Measurements from ENCODE around the gene TUBGCP6.
A peak's percentile ranks its signal among the peaks of the same experiment; 100 is the strongest.

TUBGCP6 gene

GRCh38 chr22:50185375-50186087 is 59.3 kb downstream of the TUBGCP6 start, which contains the start of gene TRABD:
TRABD (plus strand) TSS chr22:50185913; CDS start chr22:50193061, 7,148 bp downstream.
- peak within 1 kb of the TSS; percentile 96 for H3K18ac ChIP-seq (ENCODE audit: low read length)
- H3K79me2 ChIP-seq (ENCODE audit: control insufficient read depth, insufficient read depth, low read length, poor library complexity): peaks cover 14% of the 10 kb centered on the region
- H4K91ac ChIP-seq (ENCODE audit: low read depth, low read length): peak within 1 kb of the TSS; percentile 90
- H2BK120ac ChIP-seq (ENCODE audit: insufficient read depth, low read length, poor library complexity): peak within 1 kb of the TSS; percentile 66
- peak within 1 kb of the TSS; percentile 86 for H4K8ac ChIP-seq (ENCODE audit: low read depth, low read length)
- peak; percentile 84 to 89 for DNase-seq
- peak within 1 kb of the TSS; percentile 56 for H4K12ac ChIP-seq (ENCODE audit: low read depth, low read length)
- H3K14ac ChIP-seq (ENCODE audit: low read length): peak within 1 kb of the TSS; percentile 89
- peak within 1 kb of the TSS; percentile 87 for H2AFZ ChIP-seq (ENCODE audit: insufficient read depth, low read length, poor library complexity)
- H3K4me1 ChIP-seq (ENCODE audit: control insufficient read depth in 1 of 2, insufficient read depth in 2 of 2, low read length in 2 of 2): peaks cover 35 to 38% of the 10 kb centered on the region in 2 experiments
- H2BK12ac ChIP-seq (ENCODE audit: low read length): peak within 1 kb of the TSS; percentile 12
- no peaks in the 10 kb centered on the region for H3K9me3 ChIP-seq (ENCODE audit: insufficient read depth, low read depth, low read length)
- peak within 1 kb of the TSS; percentile 88 for H3K4ac ChIP-seq (ENCODE audit: low read depth, low read length)
- no peak within 1 kb of the TSS for H3K23ac ChIP-seq (ENCODE audit: low read length)
- peaks cover 0 to 5% of the 10 kb centered on the region in 2 experiments for H3K36me3 ChIP-seq (ENCODE audit: control insufficient read depth in 1 of 2, insufficient read depth in 2 of 2, low read length in 2 of 2)
- H3K27ac ChIP-seq (ENCODE audit: low read depth, low read length): no peak within 1 kb of the TSS
- peaks cover 19% of the 10 kb centered on the region for H3K79me1 ChIP-seq (ENCODE audit: low read length)
- peak within 1 kb of the TSS; percentile 27 for H2BK5ac ChIP-seq (ENCODE audit: low read depth, low read length, poor library complexity)
- H3K4me2 ChIP-seq (ENCODE audit: low read length): peak within 1 kb of the TSS; percentile 66
- no peaks in the 10 kb centered on the region for H3K27me3 ChIP-seq (ENCODE audit: insufficient read depth, low read length)
- H3K4me3 ChIP-seq (ENCODE audit: low read depth, low read length): peak within 1 kb of the TSS; percentile 84
- WGBS (ENCODE audit: extremely low coverage, insufficient coverage, insufficient read length): no CpG with 5 or more reads among the region's 90 CpGs
- H3K9ac ChIP-seq (ENCODE audit: low read length): peak within 1 kb of the TSS; percentile 73
- H2AK5ac ChIP-seq (ENCODE audit: low read length): peak within 1 kb of the TSS; percentile 57

GRCh38 chr22:50184902-50185374 is 59.9 kb downstream of the TUBGCP6 start:
- Histone ChIP-seq H3K18ac (ENCODE audit: low read length) (peak overlapping the region; percentile 96), H4K8ac (ENCODE audit: low read depth, low read length) (peak overlapping the region; percentile 67), H3K27ac (ENCODE audit: low read depth, low read length) (no peak overlapping the region), H2BK12ac (ENCODE audit: low read length) (peak overlapping the region; percentile 12), H2AFZ (ENCODE audit: insufficient read depth, low read length, poor library complexity) (peak overlapping the region; percentile 87), H3K4ac (ENCODE audit: low read depth, low read length) (peak overlapping the region; percentile 18), H2BK5ac (ENCODE audit: low read depth, low read length, poor library complexity) (no peak overlapping the region), H3K4me2 (ENCODE audit: low read length) (peak overlapping the region; percentile 66), H4K91ac (ENCODE audit: low read depth, low read length) (peak overlapping the region; percentile 90), H3K14ac (ENCODE audit: low read length) (peak overlapping the region; percentile 23), H3K9me3 (ENCODE audit: insufficient read depth, low read depth, low read length) (no peaks in the 10 kb centered on the region), H3K4me1 (ENCODE audit: control insufficient read depth in 1 of 2, insufficient read depth in 2 of 2, low read length in 2 of 2) (peaks cover 30 to 32% of the 10 kb centered on the region in 2 experiments), H4K12ac (ENCODE audit: low read depth, low read length) (peak overlapping the region; percentile 56), H3K4me3 (ENCODE audit: low read depth, low read length) (peak overlapping the region; percentile 6), H3K27me3 (ENCODE audit: insufficient read depth, low read length) (no peaks in the 10 kb centered on the region), H3K9ac (ENCODE audit: low read length) (no peak overlapping the region), H2AK5ac (ENCODE audit: low read length) (peak overlapping the region; percentile 57), H3K36me3 (ENCODE audit: control insufficient read depth in 1 of 2, insufficient read depth in 2 of 2, low read length in 2 of 2) (peaks cover 0 to 5% of the 10 kb centered on the region in 2 experiments), H3K79me1 (ENCODE audit: low read length) (peaks cover 13% of the 10 kb centered on the region), H3K79me2 (ENCODE audit: control insufficient read depth, insufficient read depth, low read length, poor library complexity) (peaks cover 13% of the 10 kb centered on the region), H2BK120ac (ENCODE audit: insufficient read depth, low read length, poor library complexity) (peak overlapping the region; percentile 61), H3K23ac (ENCODE audit: low read length) (no peak overlapping the region)
- DNase-seq: no peak
- no CpG with 5 or more reads among the region's 63 CpGs for WGBS (ENCODE audit: extremely low coverage, insufficient coverage, insufficient read length)

- Histone ChIP-seq H3K79me1 (ENCODE audit: low read length) (peaks cover 10% of the 10 kb centered on the region), H2AFZ (ENCODE audit: insufficient read depth, low read length, poor library complexity) (peak overlapping the region; percentile 46), H3K27me3 (ENCODE audit: insufficient read depth, low read length) (no peaks in the 10 kb centered on the region), H3K4me3 (ENCODE audit: low read depth, low read length) (no peak overlapping the region), H2BK120ac (ENCODE audit: insufficient read depth, low read length, poor library complexity) (no peak overlapping the region), H4K8ac (ENCODE audit: low read depth, low read length) (peak overlapping the region; percentile 54), H4K12ac (ENCODE audit: low read depth, low read length) (no peak overlapping the region), H3K79me2 (ENCODE audit: control insufficient read depth, insufficient read depth, low read length, poor library complexity) (peaks cover 13% of the 10 kb centered on the region), H3K9ac (ENCODE audit: low read length) (no peak overlapping the region), H3K18ac (ENCODE audit: low read length) (no peak overlapping the region), H3K4me2 (ENCODE audit: low read length) (peak overlapping the region; percentile 66), H3K36me3 (ENCODE audit: control insufficient read depth in 1 of 2, insufficient read depth in 2 of 2, low read length in 2 of 2) (peaks cover 0 to 5% of the 10 kb centered on the region in 2 experiments), H3K9me3 (ENCODE audit: insufficient read depth, low read depth, low read length) (peaks cover 1% of the 10 kb centered on the region), H3K4ac (ENCODE audit: low read depth, low read length) (no peak overlapping the region), H3K14ac (ENCODE audit: low read length) (no peak overlapping the region), H2AK5ac (ENCODE audit: low read length) (peak overlapping the region; percentile 35), H3K27ac (ENCODE audit: low read depth, low read length) (no peak overlapping the region), H2BK5ac (ENCODE audit: low read depth, low read length, poor library complexity) (no peak overlapping the region), H3K4me1 (ENCODE audit: control insufficient read depth in 1 of 2, insufficient read depth in 2 of 2, low read length in 2 of 2) (peaks cover 23 to 26% of the 10 kb centered on the region in 2 experiments), H4K91ac (ENCODE audit: low read depth, low read length) (peak overlapping the region; percentile 90), H2BK12ac (ENCODE audit: low read length) (no peak overlapping the region), H3K23ac (ENCODE audit: low read length) (no peak overlapping the region)
- DNase-seq: no peak
- WGBS (ENCODE audit: extremely low coverage, insufficient coverage, insufficient read length): no CpG with 5 or more reads among the region's 32 CpGs
These were observed 60.6 kb downstream of the TUBGCP6 start for GRCh38 chr22:50184004-50184901.
